NCI-H748 (cell line): ENCODE results near the gene DOCK2.
"Not testable (repeated sequence)": the region's sequence is repeated elsewhere in the genome, so short reads cannot be mapped to it uniquely, and the experiment has no call there.

Source experiments
- DNase-seq: peaks from one replicate; lab custom pipeline; 2025; ENCODE audit not compliant: unreplicated experiment; lab: John Stamatoyannopoulos, UW

DOCK2 gene

DNA sequence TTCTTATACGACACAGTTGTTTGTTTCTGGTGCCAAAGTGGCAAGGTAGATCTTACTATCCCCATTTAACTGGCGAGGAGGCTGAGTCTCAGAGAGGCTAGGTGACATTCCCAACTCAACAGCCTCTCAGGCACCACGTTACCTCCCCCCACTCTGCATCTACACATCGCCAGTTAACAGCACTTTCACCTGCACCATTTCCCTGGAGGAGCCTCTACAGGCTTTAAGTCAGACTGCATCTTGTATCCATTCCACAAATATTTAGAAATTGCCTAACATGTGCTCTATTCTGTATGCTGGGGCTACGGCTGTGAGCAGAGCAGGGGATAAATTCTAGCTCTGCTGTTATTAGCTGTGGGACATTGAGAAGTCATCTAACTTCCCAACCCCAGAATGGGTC, 174.6 kb downstream of the DOCK2 start:
- DNase-seq: peak; percentile 47

DNA sequence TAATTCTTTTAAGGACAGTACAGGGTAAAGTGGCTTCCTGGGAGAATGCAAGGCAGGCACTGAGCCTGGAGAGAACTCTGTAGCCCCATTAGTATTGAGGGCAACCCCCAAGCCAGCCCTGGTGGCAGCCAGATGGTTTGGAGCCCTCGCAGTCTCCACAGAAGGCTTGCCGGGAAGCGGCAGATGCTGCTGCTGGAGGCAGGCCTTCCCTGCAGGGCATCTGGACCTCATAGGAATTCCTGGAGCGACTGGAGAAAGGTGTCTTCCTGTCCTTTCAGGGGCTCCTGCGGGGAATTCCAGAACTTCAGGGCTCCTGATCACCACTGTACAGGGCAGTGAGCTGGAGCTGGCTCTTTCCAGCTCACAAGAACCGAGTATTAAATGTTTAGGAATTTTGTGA, 175.7 kb downstream of the DOCK2 start:
- peak; percentile 88 for DNase-seq

DNA sequence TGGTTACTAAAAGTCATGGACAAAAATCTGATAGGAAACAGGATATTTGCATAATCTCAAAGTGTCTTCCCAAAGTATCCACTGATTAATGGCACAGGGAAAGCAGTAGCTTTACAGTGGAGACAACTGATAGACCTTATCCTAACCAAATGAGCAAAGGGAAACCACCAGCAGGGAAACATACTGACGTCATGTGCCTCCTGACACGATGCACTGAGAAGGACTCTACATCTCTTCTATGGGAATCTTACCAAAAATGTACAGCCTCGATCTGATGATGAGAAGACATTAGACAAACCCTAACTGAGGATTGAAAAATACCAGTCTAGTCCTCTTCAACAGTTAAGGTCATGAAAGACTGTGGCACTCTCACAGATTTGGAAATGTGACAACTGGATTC, 177.0 kb downstream of the DOCK2 start:
- DNase-seq: no peak

DNA sequence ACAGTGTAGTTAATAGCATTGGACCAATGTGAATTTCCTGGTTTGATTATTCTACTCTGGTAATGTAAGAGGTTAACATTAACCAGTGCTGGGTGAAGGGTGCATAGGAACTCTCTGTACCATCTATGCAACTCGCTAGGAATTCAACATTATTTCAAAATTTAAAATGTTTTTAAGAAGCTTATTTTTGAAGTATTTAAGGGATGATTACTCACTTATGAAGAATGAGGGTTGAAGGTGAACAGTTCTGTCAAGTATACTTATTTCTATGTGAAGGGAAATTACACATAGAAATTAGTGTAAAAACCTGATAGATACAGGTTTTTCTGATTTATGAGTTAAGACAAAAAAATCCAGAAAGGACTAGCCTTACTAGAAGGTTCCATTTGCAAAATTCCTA, 177.4 kb downstream of the DOCK2 start:
- DNase-seq: no peak

DNA sequence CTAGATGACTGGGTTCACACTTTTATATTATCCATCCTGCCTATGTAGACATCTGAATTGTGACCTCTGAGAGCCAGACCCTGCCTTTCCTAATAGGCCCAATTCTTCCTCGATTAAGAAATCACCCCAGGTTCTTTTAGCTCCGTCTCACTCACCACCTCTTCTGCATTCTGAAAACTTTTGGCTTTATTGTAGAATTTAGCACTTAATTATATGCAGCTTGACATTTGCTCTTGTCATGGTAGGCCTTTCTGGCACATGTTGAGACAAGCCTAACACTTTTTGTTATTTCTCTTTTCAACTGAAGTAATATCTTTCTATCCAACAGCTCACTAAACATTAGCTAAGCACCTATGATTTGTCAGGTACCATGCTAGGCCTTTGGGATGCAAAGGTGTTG, 180.0 kb downstream of the DOCK2 start:
- no peak for DNase-seq

DNA sequence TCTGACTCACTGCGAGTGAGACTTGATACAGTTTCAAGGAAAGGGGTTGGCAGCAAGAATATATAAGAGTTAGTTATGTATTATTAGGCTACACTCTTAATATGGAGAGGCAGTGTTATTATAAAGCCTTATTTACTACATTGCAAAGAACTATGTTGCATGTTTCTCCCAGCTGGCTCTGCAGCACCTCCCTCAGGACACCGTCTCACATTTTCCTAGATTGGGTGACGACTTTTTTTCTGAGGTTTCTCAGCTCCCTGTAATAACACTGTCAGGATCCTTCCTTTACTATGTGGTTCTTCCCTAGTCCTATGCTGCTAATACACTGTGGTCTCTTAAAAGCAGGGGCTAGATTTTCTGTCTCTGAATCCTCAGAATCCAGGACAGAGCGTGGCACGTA, 189.5 kb downstream of the DOCK2 start:
- DNase-seq: no peak

DNA sequence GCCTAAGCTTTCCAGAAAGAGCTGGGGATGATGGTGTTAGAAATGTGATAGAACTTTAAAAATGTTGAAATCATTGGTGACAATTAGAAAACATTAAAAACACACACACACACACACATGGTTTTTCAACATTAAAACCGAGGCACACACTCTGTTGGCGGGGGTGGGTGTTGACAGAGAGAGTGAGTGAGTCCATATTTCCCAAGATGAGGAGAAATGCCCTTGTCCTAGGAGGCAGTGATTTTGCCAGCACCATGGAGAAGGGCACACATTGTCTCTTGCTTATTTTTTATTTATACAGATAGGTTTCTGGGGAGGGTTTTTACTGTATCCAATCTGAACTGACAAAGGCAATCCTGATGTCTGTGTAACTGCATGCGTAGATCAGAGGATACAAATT, 190.7 kb downstream of the DOCK2 start:
- DNase-seq: no peak

DNA sequence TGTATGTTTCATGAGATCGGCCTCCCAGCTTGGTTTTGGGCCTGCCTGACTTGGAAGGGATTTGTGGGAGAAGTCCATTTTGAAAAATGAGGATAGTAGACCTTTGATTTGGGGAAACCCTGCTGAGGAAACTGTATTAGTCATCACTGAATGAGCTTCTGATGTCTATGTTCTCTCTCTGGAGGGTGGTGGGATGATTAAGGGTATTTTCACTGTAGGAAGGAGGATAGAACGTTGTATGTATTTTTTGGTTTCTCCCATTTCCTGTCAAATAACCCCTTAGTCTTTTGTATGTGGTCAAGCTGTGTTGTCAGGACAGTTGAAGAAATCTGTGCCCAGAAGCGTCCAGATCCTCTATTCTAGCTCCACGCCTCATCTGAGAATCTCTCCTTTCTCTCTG, 191.3 kb downstream of the DOCK2 start:
- no peak for DNase-seq

DNA sequence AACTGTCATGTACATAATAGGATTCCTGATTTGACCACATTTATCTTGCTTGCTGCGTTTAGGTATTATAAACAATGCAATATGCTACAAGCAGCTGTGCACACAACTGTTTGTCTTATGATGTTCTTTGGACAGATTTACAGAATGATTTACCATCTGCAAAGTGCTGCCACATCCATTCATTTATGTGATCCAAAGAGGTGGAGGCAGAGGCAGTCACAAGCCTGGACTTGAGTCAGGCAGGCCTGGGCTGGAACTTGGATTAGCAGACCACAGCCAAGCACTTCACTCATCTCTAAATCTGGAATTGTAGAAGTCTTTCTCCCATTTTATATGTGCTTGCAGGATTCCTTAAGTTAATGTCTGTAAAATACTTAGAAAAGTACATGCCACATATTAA, 194.3 kb downstream of the DOCK2 start:
- peak; percentile 84 for DNase-seq

DNA sequence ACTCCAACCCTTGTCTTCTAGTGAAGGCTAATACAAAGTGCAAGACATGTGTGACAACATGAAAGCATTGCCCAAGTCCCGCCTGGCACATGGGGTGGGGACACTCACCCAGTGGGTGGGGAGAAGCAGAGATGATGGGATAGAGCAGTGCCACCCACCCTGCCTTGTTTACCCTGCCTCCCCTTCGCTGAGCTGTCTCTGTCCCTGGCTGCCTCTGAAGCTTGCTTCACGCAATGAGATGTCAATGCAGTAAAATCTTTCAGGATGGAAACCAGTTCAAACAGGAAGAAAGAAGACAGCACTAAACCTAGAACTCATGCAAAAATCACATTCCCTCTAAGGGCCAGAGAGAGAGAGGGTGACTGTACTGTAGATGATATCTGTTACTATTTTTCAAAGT, 195.2 kb downstream of the DOCK2 start:
- DNase-seq: no peak

DNA sequence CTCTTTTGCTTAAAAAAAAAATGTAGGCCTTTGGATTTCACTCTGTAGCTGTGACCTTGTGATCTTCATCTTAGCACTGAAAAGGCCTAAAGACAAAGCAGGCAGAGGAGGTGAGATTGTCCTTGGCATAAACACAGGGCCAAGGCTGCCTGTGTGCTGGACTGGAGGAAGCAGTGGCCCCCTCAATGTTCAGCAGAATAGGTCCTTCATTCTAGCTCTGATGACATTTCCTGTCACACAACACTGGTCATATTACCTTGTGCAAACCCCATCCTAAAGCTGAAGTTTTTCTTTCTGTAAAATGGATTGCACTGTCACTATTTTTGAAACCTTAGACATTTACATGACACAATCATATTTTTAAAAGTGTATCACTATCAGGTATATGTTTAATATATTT, 195.8 kb downstream of the DOCK2 start:
- DNase-seq: no peak

DNA sequence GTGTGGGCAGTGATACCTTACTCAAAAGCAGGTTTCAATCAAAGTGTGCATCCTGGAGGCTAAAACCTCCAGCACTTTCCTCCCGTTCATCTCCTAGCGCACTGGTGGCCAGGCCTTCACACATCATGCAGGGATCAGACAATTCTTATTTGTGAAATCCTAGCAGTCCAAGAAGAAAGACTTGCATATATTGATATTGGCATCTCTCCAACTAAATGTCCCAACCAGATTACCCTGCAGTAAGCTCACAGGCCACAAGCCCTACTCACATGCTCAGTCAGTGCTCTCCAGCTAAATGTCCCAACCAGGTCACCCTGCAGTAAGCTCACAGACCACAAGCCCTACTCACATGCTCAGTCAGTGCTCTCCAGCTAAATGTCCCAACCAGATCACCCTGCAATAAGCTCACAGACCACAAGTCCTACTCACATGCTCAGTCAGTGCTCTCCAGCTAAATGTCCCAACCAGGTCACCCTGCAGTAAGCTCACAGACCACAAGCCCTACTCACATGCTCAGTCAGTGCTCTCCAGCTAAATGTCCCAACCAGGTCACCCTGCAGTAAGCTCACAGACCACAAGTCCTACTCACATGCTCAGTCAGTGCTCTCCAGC, 196.7 kb downstream of the DOCK2 start:
- DNase-seq: not testable (repeated sequence)

DNA sequence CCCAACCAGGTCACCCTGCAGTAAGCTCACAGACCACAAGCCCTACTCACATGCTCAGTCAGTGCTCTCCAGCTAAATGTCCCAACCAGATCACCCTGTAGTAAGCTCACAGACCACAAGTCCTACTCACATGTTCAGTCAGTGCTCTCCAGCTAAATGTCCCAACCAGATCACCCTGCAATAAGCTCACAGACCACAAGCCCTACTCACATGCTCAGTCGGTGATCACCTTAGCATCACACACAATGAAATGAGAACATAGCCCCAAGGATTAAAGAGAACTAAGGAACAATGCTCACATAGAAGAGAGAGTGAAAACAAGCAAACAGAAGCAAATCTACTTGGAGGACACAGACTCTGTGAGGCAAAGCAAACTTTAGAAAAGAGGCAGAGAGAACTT, 197.5 kb downstream of the DOCK2 start:
- DNase-seq: not testable (repeated sequence)

DNA sequence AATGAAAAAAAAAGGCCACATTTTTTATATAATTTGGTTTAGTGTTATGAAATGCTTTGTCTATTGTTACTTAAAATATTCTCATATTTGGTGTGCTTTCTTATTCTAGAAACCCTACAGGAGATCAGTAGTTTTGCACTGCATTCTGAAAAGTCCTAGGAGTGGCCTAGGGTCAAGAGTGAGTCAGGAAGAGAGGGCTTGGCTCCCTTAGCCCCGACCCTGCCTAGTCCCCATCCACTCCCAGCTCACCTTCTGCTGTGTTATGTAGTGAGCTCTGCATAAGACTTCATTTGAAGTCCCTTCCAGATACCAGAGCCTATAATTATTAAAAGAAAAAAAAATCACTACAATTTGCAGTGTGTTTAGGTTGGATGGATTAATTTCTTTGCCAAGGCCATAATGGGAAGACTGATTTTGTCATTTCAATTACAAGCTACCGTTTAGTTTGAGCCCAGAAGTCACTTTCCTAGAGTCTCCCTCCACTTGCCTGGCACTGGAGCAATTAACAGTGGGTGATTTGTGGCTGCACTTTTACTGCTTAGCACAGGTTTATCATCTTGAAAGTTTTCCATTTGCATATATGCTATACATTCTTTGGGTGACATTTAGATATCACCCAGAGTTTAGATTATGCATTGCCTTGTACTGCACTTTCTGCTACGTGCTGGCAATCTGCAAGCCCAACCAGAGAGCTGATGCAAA, 199.9 kb downstream of the DOCK2 start:
- DNase-seq: no peak

DNA sequence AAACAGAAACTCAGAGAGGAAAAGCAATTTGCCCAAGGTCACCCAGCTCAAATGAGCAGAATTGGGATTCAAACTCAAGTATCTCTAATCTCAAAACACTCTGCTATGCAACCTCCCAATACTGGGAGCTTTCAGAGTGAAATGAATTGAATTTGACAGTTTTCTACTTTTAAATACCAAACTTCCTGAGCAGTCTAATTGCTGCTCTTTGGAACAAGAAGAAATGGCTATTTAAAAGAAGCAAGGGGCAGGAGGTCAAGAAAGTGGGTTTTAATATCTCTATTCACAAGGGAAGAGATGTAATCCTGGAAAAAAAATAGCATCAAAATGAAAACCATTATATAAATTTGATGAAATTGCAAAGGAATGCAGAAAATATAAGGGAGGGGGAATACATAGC, 200.6 kb downstream of the DOCK2 start:
- DNase-seq: no peak

DNA sequence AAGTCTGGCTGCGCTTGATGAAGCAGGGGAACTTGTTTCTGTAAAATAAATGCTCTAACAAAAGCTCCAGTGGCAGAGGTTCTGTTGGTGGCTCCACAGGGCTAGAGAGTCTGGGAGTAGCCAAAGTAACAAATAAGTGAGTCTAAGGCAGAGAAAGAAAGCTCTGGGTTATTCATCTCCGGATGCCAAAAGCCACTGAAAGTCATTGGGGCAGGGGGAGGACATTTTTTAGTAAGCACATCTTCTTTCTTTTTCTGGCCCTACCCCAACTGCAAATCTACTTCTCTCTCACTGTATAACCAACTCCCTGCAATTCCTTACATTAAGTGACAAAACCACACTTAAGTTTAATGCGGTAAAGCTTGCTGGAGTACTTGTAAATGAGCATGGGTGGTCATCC, 201.6 kb downstream of the DOCK2 start:
- no peak for DNase-seq

DNA sequence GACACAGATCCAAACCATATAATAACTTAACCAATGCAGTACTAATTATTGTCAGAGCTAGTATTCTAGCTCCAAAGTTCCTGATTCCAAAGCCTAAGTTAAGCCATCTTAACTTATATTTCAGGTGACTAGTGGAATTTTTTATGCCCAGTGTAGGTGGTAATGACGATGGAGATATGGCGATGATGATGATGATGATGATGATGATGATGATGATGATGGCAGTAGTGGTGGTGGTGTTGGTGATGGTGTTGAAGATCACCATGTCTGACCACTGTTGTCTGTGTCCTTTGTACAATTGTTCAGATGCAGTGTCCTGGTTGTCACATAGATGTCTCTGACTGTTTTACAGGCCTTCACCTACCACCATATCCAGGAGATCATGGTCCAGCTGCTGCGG, 203.3 kb downstream of the DOCK2 start:
- no peak for DNase-seq

DNA sequence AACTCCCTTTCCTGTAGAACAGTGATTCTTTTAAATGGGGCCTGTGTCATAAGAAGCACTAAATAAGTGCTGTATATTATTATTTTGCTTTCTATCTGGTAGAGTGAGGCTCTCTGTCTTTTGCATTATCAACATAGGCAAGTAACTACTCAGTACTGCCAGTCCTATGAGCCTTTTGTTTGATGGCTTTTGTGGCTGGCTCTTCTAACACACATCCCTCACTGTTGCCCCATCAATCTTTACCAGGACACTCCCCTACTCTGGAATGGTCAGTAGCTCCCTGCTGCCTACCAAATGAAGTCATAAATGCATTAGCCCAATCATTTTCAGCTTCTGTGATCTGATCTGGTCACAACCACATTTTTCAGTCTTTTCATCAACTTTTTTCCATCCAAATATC, 205.6 kb downstream of the DOCK2 start:
- no peak for DNase-seq

DNA sequence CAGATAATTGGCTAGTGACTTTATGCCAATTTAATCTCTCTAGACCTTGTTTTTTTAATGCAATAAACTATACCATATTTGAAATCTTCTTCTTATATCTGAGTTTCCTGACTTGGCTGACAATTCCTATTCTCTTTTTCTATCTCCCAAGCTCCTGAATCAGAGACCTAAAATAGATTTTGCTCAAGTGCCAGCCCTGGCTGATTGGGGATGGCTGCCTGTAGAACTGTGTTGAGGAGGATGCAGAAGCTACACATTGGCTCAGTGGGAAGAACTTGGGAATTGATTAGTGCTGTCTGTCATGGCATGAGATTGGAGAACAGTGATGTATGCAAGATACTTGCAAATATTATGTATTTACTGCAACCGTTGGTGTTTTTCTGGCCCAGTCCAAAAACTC, 210.4 kb downstream of the DOCK2 start:
- DNase-seq: no peak

DNA sequence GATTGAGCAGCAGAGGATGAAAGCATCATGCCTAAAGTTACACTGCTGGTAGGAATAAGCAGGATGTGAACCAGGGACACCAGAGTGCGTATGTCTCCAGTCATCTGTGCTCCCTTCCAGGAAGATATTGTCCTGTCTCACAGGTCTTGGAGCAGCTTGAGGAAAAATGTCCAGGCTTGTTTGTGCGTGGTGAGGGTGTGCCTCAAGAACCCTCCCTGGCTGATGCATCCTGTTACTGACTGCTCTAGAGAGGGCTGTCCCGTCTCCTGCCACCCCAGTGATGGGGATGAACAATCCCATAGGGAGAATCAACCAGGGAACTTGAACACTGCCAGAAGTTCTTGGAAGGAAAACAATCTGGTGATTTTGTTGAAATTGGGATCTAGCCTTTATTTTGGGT, 211.2 kb downstream of the DOCK2 start:
- DNase-seq: no peak

DNA sequence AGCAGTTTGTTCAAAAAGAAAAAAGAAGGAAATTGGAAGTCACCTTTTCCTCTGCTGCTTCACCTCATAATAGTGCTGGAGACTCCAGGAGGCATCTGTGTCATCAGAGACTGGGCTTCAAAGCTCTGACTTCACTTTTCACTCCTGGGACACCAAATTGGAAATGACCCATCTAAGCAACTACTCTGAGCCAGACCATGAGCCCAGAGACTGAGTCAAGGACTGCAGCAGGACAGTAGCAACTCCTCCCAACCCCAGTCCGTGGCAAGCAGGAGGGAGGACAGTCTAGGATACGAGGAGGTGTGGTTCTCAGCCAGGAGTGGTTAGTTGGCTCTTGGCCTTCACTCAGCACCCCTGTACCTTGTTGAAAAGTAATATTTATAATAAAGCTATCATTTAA, 211.7 kb downstream of the DOCK2 start:
- no peak for DNase-seq

DNA sequence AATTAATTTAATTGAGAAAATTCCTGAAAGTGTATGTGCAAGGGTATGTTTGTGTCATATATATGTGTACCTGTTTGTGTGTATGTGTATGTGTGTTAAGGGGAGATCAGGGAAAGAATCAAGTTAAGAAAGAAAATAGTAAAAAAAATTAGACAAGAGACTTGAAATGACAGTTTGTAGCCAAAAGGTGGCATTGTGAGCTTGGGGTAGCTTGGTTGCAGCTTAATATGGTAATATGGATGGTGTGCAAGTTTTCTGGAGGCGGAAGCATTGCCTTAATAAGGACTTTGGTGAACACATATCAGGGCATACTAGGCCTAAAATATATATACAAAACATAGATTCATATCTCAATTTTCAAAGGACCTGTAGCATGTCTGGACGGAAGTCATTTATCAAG, 213.3 kb downstream of the DOCK2 start:
- DNase-seq: no peak

DNA sequence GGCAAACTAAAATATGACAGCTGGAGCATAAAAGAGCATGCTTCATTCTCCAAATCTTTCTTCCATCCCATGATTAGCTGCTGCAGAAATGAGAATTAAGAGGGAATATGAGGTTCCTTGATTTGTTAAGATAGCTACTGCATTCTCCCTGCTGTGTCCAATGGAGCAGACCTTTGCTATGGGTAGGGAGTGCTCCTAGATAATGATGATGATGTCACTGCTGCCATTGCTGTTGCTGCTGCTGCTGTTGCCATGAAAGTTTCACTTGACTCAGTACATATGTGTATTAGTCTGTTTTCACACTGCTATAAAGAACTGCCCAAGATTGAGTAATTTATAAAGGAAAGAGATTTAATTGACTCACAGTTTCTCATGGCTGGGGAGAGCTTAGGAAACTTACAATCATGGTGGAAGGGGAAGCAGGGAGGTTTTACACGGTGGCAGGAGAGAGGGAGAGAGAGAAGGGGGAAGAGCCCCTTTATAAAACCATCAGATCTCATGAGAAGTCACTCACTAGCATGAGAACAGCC, 214.3 kb downstream of the DOCK2 start:
- DNase-seq: no peak
